Endothelial cell (in vitro differentiated cells): Measurements from ENCODE around the gene MTG1. TPM values are rescaled to one million over a fixed set of nuclear protein-coding genes. Genes with fewer than 3 reads are reported as not detected.

Experiments
- DNase-seq: peaks from one replicate; pipeline ENCODE4 v3.0.0; 2021; ENCODE audit warnings: low spot score
- H3K27ac Mint-ChIP-seq: one replicate; pipeline ENCODE4 v1.8.0; 2021; ENCODE audit warnings: mixed read lengths, inconsistent platforms; ENCODE audit not compliant: unreplicated experiment
- H3K27me3 Mint-ChIP-seq: one replicate; pipeline ENCODE4 v1.8.0; 2021; ENCODE audit warnings: mild to moderate bottlenecking, moderate library complexity, mixed read lengths, inconsistent platforms; ENCODE audit not compliant: unreplicated experiment
- H3K36me3 Mint-ChIP-seq: one replicate; pipeline ENCODE4 v1.8.0; 2021; ENCODE audit warnings: mild to moderate bottlenecking, low read depth, mixed read lengths, inconsistent platforms; ENCODE audit not compliant: unreplicated experiment
- H3K4me1 Mint-ChIP-seq: one replicate; pipeline ENCODE4 v1.8.0; 2021; ENCODE audit warnings: mild to moderate bottlenecking, mixed read lengths, inconsistent platforms; ENCODE audit not compliant: unreplicated experiment
- H3K4me3 Mint-ChIP-seq: one replicate; pipeline ENCODE4 v1.8.0; 2021; ENCODE audit warnings: mild to moderate bottlenecking, mixed read lengths, inconsistent platforms; ENCODE audit not compliant: unreplicated experiment
- H3K9me3 Mint-ChIP-seq: one replicate; pipeline ENCODE4 v1.8.0; 2021; ENCODE audit warnings: mixed read lengths, inconsistent platforms; ENCODE audit not compliant: unreplicated experiment
- CTCF ChIP-seq: fragments of 200-600 bp; sonication (generic); IDR thresholded peaks from one replicate; pipeline ENCODE4 v1.5.0; 2021; ENCODE audit warnings: antibody characterized with exemption; ENCODE audit not compliant: unreplicated experiment
- total RNA-seq: library from RNA; stranded (reverse); fragmentation: NEBNext Ultra II Directional; extraction: Animal tissue kit (Norgen Biotek cat#: 25700); gene quantifications from one replicate; pipeline ENCODE4 v1.2.1, GENCODE V29; 2021; ENCODE audit not compliant: unreplicated experiment

The MTG1 gene
- total RNA-seq, 1 donor from 2014 or later: 97.3 TPM

GRCh38 chr10:133442191-133442966, 48.4 kb downstream of the MTG1 start:
- DNase-seq: no peak
- H3K9me3 Mint-ChIP-seq: peaks cover 15% of the 10 kb centered on the region
- peaks cover 9% of the 10 kb centered on the region for H3K36me3 Mint-ChIP-seq
- H3K27ac Mint-ChIP-seq: no peak overlapping the region
- H3K4me3 Mint-ChIP-seq: peak overlapping the region; percentile 37
- H3K27me3 Mint-ChIP-seq: peaks cover 21% of the 10 kb centered on the region
- TF ChIP-seq CTCF: no peak
- no peaks in the 10 kb centered on the region for H3K4me1 Mint-ChIP-seq

GRCh38 chr10:133442967-133443924, 49.3 kb downstream of the MTG1 start:
- Mint-ChIP-seq H3K4me3 (peak overlapping the region; percentile 37), H3K36me3 (peaks cover 9% of the 10 kb centered on the region), H3K27ac (no peak overlapping the region), H3K27me3 (peaks cover 21% of the 10 kb centered on the region), H3K4me1 (no peaks in the 10 kb centered on the region), H3K9me3 (peaks cover 15% of the 10 kb centered on the region)
- no peak for DNase-seq
- no peak for TF ChIP-seq CTCF

- Mint-ChIP-seq H3K27me3 (peaks cover 18% of the 10 kb centered on the region), H3K27ac (no peak overlapping the region), H3K36me3 (peaks cover 4% of the 10 kb centered on the region), H3K9me3 (peaks cover 9% of the 10 kb centered on the region), H3K4me1 (no peaks in the 10 kb centered on the region), H3K4me3 (peak overlapping the region; percentile 62)
- TF ChIP-seq CTCF: no peak
- no peak for DNase-seq
Observed at GRCh38 chr10:133444342-133445267, 50.6 kb downstream of the MTG1 start.

- no peak for TF ChIP-seq CTCF
- H3K4me3 Mint-ChIP-seq: peak overlapping the region; percentile 62
- H3K27me3 Mint-ChIP-seq: peaks cover 18% of the 10 kb centered on the region
- no peak overlapping the region for H3K27ac Mint-ChIP-seq
- H3K4me1 Mint-ChIP-seq: no peaks in the 10 kb centered on the region
- peaks cover 9% of the 10 kb centered on the region for H3K9me3 Mint-ChIP-seq
- no peak for DNase-seq
- peaks cover 4% of the 10 kb centered on the region for H3K36me3 Mint-ChIP-seq
Observed at GRCh38 chr10:133445268-133445732, 51.3 kb downstream of the MTG1 start.
